Globus pallidus (tissue), 1 donor: ENCODE data around the gene GRB2.

Experiments
- DNase-seq: peaks from one replicate; pipeline ENCODE4 v3.0.0-alpha.2; 2015; ENCODE audit warnings: low spot score

GRB2 gene

DNA sequence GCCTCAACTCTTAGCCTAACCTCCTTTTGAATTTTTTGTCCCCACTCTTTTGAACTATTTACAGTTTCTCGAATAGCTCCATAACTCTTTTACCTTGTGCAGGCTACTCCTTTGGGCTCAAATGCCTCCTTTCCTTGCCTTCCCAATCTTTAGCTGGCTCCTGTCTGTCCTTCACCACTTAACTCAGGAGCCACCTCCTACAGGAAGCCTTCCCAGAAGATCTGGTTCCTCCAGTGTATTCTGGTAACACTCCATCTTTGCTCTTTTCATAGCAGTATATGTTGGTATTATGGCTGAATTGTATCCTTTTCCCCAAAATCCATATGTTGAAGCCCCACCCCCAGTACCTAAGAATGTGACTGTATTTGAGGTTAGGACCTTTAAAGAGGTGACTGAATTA lies 9.0 kb upstream of the GRB2 start:
- no peak for DNase-seq

DNA sequence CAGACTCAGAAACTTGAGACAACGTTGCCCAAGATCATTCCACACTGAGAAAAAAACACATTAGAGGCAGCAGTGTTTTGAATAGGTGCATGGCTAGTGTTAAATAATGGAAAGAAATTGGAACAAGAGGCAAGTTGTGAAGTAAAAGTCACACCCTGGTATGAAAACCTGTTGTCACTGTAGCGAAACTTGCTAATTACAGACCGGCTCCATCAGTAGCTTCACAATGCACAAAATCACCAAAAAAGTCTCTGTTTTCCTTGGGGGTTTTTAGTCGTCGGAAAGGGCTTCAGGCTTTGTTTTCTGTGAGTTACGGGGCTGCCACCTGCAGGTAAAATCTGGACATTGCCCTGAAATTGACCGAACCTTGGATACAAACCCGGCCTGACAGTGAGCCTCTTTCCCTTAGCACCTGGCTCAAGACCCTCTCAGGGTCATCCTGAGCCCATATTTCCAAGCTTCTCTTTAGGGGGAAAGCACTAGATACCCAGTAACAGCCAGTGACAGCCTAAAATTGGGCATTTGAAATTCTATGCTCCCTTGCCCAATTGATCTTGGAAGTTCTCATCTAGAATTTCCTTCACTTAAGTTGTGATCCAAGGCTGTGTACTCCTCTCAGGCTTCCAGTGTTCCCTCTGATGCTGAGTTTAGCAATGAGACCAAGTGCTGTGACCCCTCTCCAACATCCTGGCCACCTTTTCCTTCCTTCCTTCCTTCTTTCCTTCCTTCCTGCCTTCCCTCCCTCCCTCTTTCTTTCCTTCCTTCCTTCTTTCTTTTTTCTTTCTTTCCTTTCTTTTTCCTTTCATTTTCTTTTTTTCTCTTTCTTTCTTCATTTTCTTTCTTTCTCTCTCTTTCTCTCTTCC lies 7.2 kb upstream of the GRB2 start:
- peak; percentile 72 for DNase-seq

DNA sequence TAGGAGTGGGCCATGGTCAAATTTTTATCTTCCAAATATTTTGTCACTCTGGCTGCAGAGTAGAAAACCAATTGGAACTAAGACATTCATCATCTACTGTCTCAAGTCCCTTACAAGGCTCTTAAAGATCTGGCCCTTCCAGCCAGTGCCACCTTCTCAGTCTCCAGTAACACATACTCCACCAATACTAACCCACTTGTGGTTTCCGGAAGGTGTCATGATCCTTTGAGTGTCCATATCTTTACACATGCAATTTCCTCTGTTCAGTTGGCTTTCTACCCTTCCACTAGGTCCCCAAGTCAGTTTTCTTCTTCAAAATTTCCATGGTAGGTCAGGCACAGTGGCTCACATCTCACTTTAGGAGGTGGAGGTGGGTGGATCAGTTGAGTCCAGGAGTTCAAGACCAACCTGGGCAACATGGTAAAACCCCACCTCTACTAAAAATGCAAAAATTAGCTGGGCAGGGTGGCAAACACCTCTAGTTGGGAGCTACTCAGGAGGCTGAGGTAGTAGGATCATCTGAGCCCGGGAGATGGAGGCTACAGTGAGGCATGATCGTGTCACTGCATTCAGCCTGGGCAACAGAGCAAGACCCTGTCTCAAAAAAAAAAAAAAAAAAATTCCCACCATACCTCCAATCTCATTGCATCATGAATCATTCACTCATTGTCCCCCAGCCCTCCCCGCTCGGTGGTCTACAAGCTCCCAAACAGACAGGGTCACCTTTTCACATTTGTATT lies 6.0 kb upstream of the GRB2 start:
- no peak for DNase-seq

DNA sequence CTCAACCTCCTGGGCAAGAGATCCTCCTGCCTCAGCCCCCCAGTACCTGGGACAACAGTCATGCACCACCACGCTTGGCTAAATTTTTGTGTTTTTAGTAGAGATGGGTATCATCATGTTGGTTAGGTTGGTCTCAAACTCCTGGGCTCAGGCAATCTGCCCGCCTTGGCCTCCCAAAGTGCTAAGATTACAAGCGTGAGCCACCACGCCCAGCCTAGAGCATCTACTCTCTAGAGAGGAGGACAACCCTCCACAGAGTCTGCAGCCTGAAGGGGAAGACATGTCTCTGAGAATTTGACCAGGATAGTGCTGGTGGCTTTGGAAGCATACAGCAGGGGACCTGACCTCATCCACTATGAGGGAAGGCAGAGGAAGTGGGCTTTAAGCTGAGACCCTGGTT lies 4.7 kb upstream of the GRB2 start:
- DNase-seq = no peak

DNA sequence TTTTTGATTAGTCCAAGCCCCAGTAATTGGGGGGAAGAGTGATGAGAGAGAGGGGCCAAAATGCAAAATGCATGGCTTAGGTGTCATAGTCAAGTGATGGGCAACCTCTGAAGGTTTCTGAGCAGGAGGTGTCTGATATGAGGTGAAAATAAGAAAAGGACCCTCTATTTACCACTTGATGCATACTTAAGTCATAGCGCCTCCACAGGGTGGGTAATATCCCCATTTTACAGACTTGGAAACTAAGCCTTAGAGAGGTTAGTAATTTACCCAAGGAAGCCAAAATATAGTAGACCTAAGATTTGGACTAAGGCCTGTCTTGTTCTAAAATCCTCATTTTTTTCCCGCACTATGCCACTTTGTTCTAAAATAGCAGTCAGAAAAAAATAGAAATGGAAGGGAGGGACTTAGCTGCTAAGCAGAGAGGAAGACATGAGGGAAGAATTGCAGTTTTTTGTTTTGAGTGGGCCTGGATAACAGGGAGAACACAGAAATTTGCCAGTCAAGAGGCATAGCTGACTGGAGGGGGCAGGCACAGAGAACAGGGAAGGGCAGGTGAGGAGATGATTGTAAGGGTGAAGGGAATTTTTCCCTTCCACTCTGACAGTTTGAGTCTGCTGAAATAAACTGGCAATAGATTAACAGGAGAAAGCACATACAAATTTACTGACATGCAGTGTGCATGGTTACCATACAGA lies 2.3 kb upstream of the GRB2 start:
- no peak for DNase-seq

DNA sequence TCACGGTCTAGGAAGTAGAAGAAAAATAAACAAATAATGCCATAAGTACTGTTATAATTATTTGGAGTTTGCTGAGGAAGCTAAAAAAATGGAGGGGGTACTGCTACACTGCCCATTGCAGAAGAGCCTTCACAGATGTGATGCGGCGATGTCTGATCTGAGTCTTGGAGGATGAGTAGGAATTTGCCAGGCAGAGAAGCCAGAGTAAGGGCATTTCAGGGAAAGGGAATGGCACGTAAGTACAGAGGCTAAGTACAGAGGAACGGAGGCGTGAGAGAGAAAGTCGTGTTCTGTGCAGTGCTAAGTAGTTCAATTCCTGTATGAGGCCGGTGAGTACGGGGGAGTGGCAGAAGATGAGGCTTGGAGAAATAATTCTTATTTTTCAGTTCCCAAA lies 741 bp upstream of the GRB2 start:
- DNase-seq = peak; percentile 41

DNA sequence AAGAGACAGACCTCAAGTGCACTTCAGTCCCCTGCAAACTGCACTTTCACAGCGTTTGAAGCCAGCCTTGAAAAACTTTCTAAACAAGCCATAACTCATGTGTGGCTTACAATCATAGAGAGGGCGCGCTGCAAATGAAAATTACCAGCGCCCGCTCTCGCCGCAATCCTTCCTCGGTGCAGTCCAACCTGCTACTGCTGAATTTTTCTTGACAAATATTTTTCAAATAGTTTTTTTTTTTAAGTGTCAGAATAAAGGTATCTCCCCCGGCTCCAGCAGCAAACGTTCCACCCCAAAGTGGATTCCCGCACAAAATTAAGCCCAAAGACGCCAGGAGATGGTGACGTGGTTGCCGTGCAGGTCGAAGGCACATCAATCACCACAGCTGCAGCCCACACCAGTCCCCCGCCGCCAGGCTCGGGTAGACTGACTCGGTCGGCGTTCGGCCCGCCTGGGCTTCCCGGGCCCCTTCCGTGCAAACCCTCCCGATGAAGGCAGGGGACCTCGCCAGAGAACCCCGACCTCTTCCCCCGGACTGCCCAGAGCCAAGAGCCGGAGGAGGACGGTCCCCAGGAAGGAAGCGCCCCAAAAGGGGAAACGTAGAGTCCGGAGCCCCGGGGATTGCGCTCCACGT lies 630 bp downstream of the GRB2 start:
- peak; percentile 26 for DNase-seq

DNA sequence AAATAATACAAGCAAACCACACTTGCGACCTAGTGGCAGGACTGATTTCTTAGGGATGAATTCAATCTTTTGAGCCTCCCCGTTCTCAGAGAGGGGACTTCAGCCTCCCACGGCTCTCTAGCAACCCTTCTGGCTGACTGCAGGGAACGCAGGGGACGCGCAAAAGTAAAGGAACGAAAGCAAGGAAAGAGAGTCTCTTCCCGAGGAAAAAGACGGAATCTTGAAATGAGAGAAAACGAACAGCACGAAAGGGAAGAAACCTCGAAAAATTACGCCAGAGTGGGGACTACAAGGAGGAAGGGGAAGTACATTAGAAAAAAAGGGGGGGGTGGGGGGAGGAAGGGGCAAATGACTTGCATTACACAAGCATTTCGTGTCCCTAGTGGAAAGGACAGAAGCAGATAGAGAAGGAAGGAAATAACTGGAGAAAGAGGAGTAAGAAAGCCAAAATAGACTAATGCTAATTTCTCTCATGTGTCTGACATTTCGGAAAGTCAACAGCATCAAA lies 1.2 kb downstream of the GRB2 start:
- DNase-seq = peak; percentile 82

DNA sequence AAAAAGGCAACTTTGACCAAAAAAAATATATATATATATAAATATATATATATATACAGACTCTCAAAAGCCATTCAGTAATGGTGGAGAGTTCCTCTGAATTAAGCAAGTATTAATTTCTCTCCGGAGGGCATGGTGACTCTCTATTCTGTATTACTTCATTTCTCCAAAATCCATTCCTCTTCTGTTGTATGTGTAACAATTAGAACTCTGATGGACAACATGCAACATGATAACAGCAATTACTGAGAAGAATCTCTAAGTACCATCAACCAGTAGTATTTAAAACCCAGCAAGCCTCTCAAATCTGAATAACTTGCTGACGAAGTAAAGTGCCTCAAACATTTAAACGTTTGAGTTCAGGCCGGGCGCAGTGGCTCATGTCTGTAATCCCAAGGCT lies 2.3 kb downstream of the GRB2 start:
- no peak for DNase-seq

DNA sequence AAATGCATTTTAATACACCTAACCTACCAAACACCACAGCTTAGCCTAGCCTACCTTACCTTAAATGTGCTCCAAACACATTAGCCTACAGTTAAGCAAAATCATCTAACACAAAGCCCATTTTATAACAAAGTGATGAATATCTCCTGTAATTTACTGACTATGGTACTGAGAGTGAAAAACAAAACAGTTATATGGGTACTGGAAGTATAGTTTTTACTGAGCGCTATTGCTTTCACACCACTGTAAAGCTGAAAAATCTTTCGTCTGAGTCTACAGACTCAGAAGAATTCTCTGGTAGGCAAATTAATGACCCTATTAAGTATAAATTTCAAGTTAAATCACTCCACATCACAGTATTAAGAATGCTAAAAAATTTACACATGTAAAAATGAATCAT lies 3.5 kb downstream of the GRB2 start:
- no peak for DNase-seq

DNA sequence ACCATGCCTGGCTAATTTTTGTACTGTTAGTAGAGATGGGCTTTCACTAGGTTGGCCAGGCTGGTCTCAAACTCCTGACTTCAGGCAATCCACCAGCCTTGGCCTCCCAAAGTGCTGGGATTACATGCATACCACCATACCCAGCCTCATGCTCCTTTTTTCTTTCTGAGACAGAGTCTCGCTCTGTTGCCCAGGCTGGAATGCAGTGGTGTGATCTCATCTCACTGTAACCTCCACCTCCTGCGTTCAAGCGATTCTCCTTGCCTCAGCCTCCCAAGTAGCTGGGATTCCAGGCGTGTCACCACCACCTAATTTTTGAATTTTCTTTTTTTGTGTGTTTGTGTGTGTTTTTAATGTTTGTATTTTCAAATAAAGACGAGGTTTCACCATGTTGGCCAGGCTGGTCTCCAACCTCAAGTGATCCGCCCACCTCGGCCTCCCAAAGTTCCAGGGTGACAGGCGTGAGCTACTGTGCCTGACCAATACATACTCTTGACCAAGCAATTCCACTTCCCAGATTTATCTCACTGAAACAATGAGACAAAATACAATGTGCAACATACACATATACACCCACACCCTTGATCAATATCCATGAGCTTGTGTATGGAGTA lies 5.0 kb downstream of the GRB2 start:
- DNase-seq = no peak

DNA sequence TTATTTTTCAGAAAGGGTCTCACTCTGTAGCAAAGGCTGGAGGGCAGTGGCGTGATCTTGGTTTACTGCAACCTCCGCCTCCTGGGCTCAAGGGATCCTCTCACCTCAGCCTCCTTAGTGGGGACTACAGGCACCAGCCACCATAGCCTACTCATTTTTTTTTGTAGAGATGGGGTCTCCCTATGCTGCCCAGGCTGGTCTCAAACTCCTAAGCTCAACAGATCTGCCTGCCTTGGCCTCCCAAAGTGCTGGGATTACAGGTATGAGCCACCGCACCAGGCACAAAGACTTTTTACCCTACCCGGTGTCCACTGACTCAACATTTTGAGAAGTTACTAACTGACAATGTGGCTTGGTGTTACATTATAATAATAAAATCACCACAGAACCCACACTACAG lies 7.2 kb downstream of the GRB2 start:
- no peak for DNase-seq

DNA sequence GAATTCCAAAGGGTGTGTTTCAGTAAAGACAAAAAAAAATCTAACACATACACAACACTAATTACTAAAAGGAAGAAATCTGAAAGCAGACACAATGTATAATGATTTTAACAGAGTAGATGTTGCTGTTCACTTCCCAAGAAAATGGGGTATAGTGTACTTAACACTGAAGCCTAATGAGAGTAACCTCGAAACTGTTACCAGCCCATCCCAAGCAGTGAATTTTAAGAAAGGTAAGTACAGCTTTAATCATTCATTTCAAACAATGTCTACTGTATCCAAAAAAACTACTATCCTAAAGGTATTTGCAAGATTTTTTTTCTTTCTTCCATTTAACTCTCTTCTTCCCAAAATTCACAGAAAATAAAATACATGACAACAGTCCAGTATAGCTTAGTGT lies 8.3 kb downstream of the GRB2 start:
- DNase-seq = no peak

DNA sequence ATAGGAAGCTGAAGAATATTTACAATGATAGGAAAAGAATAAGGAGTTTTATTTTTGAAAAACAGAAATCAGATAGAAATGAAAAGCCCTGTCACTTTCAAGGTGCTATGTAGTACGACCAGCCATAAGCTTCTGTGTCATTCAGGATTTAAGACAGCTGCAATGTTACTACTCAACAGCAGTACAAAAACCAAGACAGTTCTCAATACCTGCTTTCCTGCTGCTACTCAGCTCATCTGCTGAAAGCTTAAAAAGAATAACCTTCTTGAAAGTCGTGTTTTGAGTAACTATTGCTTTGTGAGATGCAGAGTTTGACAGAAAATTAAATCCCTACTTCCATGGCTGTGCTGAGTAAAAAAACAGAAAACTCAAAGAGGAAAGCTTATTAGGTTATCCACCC lies 8.7 kb downstream of the GRB2 start:
- no peak for DNase-seq

DNA sequence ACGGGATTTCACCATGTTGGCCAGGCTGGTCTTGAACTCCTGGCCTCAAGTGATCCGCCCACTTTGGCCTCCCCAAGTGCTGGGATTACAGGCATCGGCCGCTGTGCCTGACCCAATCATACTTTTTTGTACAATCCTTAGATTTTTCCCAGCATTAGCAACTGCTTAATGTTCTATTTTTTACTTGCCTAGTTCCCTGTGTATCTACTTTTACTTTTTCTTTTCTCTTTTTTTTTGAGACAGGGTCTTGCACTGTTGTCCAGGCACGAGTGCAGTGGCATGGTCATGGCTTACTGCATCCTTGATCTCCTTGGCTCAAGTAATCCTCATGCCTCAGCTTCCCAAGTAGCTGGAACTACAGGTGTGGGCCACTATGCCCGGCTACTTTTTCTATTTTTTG lies 9.5 kb downstream of the GRB2 start:
- DNase-seq = no peak

DNA sequence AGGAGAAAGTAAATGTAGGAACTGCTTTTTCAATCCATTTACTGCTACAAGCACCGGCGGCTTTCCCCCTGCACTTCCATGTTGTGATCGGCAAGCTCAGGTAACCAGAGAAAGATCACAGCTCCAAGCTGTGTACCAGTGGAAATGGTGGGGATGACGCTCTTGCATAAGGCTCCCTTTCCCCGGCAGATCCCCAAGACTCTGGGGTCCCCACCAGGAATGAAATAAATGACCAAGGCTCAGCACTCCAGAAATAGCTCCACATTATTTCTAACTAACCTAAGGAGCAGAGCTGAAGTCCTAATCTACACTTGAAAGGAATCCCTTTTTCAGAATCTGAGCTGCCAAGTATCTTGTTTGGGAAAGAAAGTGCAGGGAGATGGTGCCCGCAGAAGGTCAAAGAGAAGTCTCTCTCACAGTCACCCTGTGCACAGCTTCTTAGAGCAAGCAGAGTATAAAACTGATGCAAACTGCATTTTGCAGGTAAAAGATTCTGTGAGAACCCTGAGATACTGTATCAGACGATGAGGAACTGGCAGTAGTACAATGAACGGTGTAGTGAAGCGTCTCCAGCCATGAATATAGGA lies 11.1 kb downstream of the GRB2 start:
- DNase-seq = no peak

DNA sequence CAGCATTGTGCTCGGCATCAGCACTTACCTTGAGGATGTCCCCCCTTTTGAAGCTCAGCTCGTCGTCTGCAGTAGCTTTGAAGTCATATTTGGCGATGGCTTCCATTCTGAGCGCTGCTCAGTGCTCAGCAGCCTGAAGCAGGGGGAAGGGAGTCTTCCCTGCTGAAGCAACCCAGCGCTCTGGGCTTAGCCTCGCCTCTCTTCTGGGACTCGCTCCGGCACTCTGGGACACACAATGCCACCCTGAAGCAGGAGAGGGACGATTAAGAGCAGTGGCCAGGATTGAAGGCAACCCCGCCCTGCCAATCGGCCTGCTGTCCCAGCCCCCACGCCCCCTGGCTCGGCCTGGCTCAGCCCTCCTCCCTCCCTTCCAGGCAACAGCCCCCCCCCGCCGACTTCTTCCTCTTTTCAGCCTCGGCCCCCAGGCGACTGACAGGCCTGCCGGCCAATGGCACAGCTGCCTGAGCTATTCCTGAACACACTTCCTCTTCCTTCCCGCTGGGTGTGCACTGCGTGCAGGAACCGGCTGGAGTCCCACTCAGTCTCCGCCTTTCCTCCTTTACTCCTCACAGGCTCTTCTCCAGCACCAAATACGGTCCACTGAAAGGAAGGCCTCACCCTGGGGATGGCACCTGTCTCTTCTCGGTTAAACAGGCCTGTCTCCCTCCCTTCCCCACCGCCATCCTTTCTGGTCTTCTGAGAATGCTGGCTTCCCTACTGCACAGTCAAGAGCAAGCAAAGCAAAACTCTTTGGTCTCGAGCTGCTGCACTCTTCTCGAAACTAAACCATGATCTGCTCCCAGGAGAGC lies 11.8 kb downstream of the GRB2 start:
- peak; percentile 99 for DNase-seq

DNA sequence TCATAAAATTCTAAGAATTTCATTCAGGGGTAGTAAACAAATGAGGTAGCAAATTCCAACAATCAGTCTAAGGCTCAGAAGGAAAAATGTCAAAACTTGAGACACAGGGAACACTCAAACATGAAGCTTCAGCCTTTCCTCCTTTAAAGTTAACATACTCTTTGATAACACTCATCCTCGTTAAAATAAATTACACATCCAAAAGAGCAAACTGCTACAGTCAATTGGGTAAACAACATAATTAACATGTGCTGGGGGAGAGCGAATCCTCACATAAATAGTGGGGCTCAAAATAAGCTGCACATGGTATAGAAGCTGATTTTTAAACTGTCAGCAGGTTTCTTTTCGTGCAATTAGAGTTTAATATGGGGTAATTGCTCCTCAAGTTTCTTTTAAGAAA lies 12.9 kb downstream of the GRB2 start:
- no peak for DNase-seq

DNA sequence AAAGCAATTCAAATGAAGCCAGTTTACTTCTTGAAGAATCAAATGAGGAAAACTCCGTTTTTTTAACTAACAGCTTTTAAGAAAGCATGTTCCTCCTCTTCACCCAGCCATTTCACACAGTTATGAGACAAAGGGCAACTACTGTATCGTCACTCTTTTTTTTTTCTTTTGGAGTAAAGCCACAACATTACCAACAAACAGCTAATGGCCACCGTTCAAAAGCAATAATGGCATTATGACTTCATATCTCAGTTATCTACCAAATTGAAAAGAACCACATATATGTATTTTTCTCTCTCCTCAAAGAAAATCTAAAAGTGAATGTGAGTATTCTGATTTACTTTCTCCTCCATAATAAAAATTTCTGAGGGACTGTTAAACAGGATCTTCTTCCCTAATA lies 14.5 kb downstream of the GRB2 start:
- no peak for DNase-seq

DNA sequence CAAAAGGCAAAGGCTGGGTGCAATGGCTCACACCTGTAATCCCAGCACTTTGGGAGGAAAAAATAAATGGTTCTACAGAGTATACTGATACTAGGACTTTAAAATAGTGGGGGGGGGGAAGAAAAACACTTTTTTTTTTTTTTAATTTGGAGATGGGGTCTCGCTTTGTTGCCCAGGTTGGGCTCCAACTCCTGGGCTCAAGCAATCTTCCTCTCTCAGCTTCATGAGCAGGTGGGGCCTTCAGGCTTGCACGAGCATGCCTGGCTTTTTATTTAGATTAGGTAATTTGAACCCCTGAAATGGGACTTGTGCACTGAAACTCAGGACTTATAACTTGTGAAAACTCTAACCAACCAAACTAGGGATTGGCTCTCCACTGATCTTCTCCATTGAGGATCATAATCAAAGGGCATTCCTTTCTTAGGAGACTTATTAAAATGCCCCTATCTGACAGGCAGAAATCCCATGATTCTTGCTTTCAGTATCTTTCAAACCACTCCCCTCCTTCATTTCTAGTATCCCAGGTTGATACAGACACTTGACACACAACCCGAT lies 16.9 kb downstream of the GRB2 start:
- no peak for DNase-seq
